Activated naive CD8-positive, alpha-beta T cell treated with anti-CD3 and anti-CD28 coated beads for 36 hours (primary cell): ENCODE measurements around the gene GOLGA7B. TPM values are rescaled to one million over a fixed set of nuclear protein-coding genes. Genes with fewer than 3 reads are reported as not detected.

Experiments used
- DNase-seq: peaks from one replicate; pipeline ENCODE4 v3.0.0; 2021
- H3K27ac Mint-ChIP-seq: one replicate; pipeline ENCODE4 v1.8.0; 2022; ENCODE audit warnings: mild to moderate bottlenecking, moderate library complexity, mixed read lengths
- H3K27me3 Mint-ChIP-seq: one replicate; pipeline ENCODE4 v1.8.0; 2022; ENCODE audit warnings: mild to moderate bottlenecking, mixed read lengths
- H3K36me3 Mint-ChIP-seq: one replicate; pipeline ENCODE4 v1.8.0; 2021; ENCODE audit warnings: mild to moderate bottlenecking, mixed read lengths
- H3K4me1 Mint-ChIP-seq: one replicate; pipeline ENCODE4 v1.8.0; 2021; ENCODE audit warnings: mixed read lengths
- H3K4me3 Mint-ChIP-seq: one replicate; pipeline ENCODE4 v1.8.0; 2022; ENCODE audit warnings: mild to moderate bottlenecking, moderate library complexity, mixed read lengths
- H3K9me3 Mint-ChIP-seq: one replicate; pipeline ENCODE4 v1.8.0; 2022; ENCODE audit warnings: mixed read lengths
- total RNA-seq, 2 experiments: library from RNA; stranded (reverse); gene quantifications; one replicate each; pipeline ENCODE4 v1.2.3, GENCODE V29; 2021

The GOLGA7B gene
- under 1 TPM; 0.80 to 0.90 TPM for total RNA-seq

DNA sequence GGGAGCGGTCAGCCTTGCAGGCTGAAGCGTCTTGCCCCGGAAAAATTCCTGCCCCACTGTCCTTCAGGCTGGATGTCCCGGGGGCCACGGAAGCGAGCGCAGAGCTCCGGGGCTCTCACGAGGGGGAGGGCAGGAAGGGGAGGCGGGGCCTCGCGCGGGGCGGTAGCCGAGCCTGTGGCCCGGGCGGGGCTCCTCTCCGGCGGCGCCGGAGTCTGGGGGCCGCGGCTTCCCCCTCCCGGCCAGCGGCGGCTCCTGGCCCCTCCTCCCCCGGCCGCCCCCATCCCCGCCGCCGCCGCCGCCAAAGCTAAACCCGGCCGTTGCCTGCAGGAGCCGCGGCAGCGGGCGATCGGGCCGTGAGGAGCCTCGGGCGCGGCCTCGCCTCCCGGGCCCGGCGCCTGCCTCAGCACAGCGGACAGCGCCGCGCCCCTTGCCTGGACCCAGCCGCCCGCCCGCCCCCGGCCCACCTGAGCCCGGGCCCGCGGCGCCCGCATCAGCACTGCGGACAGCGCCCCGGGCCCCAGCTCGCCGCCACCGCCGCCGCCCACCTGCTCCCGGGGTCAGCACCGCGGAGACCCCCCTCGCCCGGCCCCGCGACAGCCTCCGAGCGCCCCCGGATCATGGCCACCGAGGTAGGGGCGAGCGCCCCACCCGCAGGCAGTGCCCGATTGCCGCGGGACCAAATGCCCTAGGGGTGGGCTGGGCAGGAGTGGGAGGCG lies at the start of gene GOLGA7B:
Gene GOLGA7B (plus strand): TSS at position 157 of the 716 bp plus-strand sequence. CDS start 461 bp downstream, at position 618.
- Mint-ChIP-seq H3K4me3 (peak within 1 kb of the TSS; percentile 79), H3K9me3 (no peaks in the 10 kb centered on the region), H3K27me3 (peaks cover 3% of the 10 kb centered on the region), H3K4me1 (peaks cover 34% of the 10 kb centered on the region), H3K27ac (peak within 1 kb of the TSS; percentile 55), H3K36me3 (no peaks in the 10 kb centered on the region)
- peak; percentile 66 for DNase-seq

DNA sequence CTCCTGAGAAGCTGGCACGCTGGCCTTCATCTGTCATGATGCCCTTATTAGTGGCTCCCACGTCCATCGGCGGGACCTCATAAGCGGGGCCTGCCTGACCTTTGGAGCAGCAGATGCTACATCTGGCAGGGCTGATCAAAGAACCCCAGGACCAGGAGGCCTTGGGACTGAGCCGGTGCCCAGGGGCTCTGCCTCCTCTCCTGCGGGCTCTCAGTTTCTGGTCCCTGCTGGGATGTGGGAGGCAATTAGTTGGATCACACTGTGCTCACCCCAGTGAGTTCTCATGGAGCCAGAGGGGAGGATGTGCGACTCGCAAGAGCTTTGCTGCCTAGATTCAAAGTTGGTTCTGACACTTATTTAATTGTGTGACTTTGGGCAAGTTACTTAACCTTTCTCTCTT lies 49.2 kb upstream of the GOLGA7B start:
- no peak overlapping the region for H3K27ac Mint-ChIP-seq

DNA sequence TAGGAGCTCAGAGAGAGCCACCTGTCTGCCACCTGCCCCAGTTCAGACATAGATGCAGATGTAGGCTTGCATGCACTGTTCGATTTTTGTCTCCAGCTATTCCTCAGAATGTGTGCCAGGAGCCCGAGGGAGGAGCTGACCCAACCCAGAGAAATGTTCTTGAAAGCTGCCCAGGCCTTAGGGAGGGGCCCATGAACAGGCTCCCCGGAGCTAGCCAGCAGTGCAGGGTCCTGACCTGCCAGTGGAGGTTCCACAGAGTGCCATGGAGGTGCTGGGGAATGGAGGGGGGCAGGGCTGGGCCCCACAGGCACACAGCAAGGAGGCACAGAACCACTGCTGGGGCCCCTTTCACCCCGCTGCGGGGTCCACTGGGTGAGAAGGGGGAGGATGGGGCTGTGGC lies 48.2 kb upstream of the GOLGA7B start:
- Mint-ChIP-seq H3K4me1 (peaks cover 8% of the 10 kb centered on the region), H3K36me3 (peaks cover 8% of the 10 kb centered on the region), H3K27ac (no peak overlapping the region), H3K27me3 (no peaks in the 10 kb centered on the region), H3K4me3 (no peak overlapping the region), H3K9me3 (peaks cover 14% of the 10 kb centered on the region)
- no peak for DNase-seq

More for the DNA sequence above, 49.2 kb upstream of the GOLGA7B start:
- Mint-ChIP-seq H3K4me1 (peaks cover 15% of the 10 kb centered on the region), H3K4me3 (no peak overlapping the region), H3K27me3 (no peaks in the 10 kb centered on the region), H3K36me3 (peaks cover 9% of the 10 kb centered on the region), H3K9me3 (peaks cover 14% of the 10 kb centered on the region)
- DNase-seq = no peak

DNA sequence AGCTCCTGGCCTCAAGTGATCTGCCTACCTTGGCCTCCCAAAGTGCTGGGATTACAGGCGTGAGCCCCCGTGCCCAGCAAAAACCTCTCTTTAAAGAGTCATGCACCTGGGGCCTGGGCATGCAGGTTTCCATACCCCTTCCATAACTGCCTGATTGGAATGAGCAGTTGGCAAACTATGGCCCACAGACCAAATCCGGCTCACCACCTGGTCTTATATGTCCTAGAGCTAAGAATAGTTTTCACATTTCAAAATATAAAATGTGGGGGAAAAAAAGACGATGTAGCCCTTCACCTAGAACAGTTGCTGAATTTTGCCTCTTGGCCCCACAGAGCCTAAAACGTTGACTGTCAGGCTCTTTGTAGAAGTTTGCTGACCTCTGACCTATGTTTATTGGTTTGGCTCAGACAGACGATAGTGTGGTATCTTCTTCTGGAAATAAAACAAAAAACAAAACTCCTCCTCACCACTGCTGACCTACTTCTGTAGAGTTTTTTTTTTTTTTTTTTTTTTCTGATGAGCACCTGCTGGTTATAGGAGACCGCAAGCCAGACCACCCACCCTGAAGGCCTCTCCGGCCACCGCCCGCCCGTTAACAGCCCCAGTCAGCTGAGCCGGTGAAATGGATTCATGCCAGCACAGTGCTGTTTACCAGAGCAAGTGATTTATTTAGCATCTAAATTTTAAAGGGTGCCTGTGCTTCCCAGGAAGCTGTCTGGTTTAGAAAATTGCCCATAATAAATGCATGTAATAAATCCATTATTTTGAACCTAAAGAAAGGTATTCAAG lies 44.4 kb upstream of the GOLGA7B start:
- H3K27me3 Mint-ChIP-seq = no peaks in the 10 kb centered on the region
- H3K4me3 Mint-ChIP-seq = no peak overlapping the region
- H3K27ac Mint-ChIP-seq = no peak overlapping the region
- no peaks in the 10 kb centered on the region for H3K36me3 Mint-ChIP-seq
- DNase-seq = no peak
- no peaks in the 10 kb centered on the region for H3K9me3 Mint-ChIP-seq
- H3K4me1 Mint-ChIP-seq = no peaks in the 10 kb centered on the region

GRCh38 chr10:97805949-97806348 lies 43.7 kb upstream of the GOLGA7B start:
- Mint-ChIP-seq H3K9me3 (no peaks in the 10 kb centered on the region), H3K27ac (no peak overlapping the region), H3K27me3 (no peaks in the 10 kb centered on the region), H3K4me1 (no peaks in the 10 kb centered on the region), H3K36me3 (no peaks in the 10 kb centered on the region), H3K4me3 (no peak overlapping the region)
- no peak for DNase-seq

DNA sequence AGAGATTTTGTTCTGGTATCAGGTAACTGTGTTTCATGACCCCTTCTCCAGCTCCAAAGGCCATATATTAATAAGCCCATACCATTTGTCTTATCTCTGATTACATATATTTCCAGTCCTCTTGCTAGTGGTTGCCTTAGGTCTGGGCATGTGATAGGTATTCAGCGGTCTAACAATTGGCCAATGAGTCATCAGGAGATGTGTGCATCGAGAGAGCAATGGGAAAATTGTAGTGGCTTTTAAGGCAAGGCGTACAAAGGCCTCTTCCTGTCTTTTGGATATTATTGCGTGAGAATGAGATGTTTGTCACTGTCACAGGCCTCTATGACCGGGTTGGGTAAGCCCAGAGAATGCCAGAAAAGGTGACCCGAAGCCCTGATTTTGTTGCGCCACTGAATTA lies 39.2 kb upstream of the GOLGA7B start:
- no peak overlapping the region for H3K27ac Mint-ChIP-seq
- H3K9me3 Mint-ChIP-seq = no peaks in the 10 kb centered on the region
- H3K27me3 Mint-ChIP-seq = no peaks in the 10 kb centered on the region
- no peak overlapping the region for H3K4me3 Mint-ChIP-seq
- no peak for DNase-seq
- H3K4me1 Mint-ChIP-seq = peaks cover 3% of the 10 kb centered on the region
- no peaks in the 10 kb centered on the region for H3K36me3 Mint-ChIP-seq

DNA sequence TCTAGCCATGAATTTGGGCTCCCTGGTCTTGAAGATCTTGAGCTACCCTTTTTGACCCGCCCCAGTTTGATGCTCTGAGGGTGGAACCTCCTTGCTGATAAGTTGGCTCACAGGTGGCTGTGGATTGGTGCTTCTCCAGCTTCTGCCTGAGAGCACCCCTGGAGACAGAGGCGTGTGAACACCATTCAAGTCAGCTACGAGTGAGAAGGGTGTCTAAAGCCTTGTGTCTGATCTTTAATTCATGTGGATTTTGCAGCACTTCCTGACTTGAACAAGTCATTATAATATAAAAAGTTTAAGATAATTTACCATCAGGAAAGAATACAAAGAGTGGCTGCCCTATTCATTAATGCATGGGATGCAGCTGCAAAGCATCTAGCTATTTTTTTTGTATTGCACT lies 37.7 kb upstream of the GOLGA7B start:
- no peaks in the 10 kb centered on the region for H3K27me3 Mint-ChIP-seq
- no peak overlapping the region for H3K27ac Mint-ChIP-seq
- DNase-seq = no peak
- no peaks in the 10 kb centered on the region for H3K9me3 Mint-ChIP-seq
- H3K4me3 Mint-ChIP-seq = no peak overlapping the region
- H3K36me3 Mint-ChIP-seq = no peaks in the 10 kb centered on the region
- H3K4me1 Mint-ChIP-seq = peaks cover 3% of the 10 kb centered on the region

DNA sequence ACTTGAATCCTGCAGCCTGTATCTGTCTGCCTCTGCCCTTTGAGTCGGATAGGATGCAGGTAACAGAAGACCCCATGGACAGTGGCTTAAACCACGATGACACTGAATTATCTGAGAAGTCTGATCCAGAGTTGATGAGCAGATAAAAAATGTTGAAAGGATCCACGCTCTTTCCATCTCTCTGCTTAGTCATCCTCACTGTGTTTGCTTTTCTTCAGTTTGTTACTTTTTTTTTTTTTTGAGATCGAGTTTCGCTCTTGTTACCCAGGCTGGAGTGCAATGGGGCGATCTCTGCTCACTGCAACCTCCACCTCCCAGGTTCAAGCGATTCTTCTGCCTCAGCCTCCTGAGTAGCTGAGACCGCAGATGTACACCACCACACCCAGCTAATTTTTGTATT lies 36.9 kb upstream of the GOLGA7B start:
- Mint-ChIP-seq H3K27ac (no peak overlapping the region), H3K4me3 (no peak overlapping the region), H3K4me1 (peaks cover 3% of the 10 kb centered on the region), H3K9me3 (no peaks in the 10 kb centered on the region), H3K36me3 (no peaks in the 10 kb centered on the region), H3K27me3 (no peaks in the 10 kb centered on the region)
- DNase-seq = no peak

DNA sequence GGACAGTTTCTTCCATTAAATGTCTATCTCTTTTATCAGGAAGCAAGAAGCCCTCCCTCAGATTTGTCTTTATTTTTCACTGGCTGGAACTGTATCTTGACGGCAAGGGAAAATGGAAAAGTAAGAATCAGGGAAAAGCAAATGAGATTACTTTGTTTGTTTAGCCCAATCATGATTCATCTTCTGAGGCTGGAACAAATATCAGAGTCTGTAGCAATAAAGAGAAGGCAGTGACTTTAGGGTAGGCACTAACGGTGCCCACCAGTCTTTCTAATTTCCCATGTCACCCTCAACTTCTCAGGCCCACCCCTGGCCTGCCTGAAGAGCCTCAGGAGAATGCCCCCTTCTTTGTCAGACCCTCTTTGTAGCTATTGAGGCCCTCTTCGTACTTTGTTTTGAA lies 36.3 kb upstream of the GOLGA7B start:
- Mint-ChIP-seq H3K36me3 (no peaks in the 10 kb centered on the region), H3K4me3 (no peak overlapping the region), H3K4me1 (peaks cover 3% of the 10 kb centered on the region), H3K9me3 (no peaks in the 10 kb centered on the region), H3K27ac (no peak overlapping the region), H3K27me3 (no peaks in the 10 kb centered on the region)
- no peak for DNase-seq

DNA sequence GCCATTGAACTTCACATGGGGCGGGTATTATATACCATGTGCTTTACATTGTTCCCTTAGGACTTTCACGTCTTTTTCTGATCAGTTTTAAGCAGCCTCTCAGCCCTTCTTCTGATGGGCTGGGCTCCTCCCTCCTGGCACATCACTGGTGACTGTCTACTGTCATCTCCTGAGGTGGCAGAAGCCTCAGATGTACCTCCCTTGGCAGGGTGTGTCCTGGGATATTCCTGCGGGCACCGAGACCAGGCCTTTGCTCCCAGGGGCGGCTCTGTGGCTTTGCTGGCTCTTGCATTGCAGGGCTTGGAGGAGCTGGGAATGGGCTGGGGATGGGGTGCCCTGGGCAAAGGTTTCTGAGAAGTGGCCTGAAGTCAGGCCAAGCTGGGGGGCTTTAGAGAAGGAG lies 34.6 kb upstream of the GOLGA7B start:
- H3K27ac Mint-ChIP-seq = no peak overlapping the region
- H3K9me3 Mint-ChIP-seq = no peaks in the 10 kb centered on the region
- no peak for DNase-seq
- no peak overlapping the region for H3K4me3 Mint-ChIP-seq
- H3K27me3 Mint-ChIP-seq = no peaks in the 10 kb centered on the region
- peaks cover 3% of the 10 kb centered on the region for H3K4me1 Mint-ChIP-seq
- H3K36me3 Mint-ChIP-seq = no peaks in the 10 kb centered on the region

DNA sequence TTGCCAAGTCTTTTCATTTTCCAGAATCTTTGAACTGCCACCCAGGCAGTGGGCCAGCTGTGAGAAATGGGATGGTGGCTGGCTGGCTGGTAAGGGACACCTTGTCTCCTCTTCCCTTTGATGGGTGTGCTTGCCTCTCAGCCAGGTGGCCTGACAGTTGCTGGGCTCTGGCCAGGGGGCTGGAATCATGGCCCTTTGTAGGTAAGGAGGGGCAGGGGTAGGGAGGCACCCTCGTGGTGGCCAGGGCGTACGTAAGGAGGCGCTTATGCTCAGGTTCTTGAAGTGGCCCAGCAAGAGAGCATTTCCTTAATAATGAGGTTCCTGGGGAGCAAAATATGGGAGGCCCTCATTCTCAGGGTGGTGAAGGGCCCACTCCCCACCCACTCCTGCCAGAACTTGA lies 33.0 kb upstream of the GOLGA7B start:
- no peak for DNase-seq
- H3K4me1 Mint-ChIP-seq = peaks cover 3% of the 10 kb centered on the region
- H3K36me3 Mint-ChIP-seq = no peaks in the 10 kb centered on the region
- H3K27me3 Mint-ChIP-seq = no peaks in the 10 kb centered on the region
- no peak overlapping the region for H3K27ac Mint-ChIP-seq
- H3K4me3 Mint-ChIP-seq = no peak overlapping the region
- no peaks in the 10 kb centered on the region for H3K9me3 Mint-ChIP-seq

- Mint-ChIP-seq H3K27me3 (no peaks in the 10 kb centered on the region), H3K27ac (no peak overlapping the region), H3K9me3 (no peaks in the 10 kb centered on the region), H3K4me1 (no peaks in the 10 kb centered on the region), H3K4me3 (no peak overlapping the region), H3K36me3 (no peaks in the 10 kb centered on the region)
- DNase-seq = no peak
These were observed 31.1 kb upstream of the GOLGA7B start for GRCh38 chr10:97818572-97818971.

GRCh38 chr10:97820096-97820704 lies 29.4 kb upstream of the GOLGA7B start:
- no peak overlapping the region for H3K27ac Mint-ChIP-seq
- DNase-seq = no peak
- no peaks in the 10 kb centered on the region for H3K9me3 Mint-ChIP-seq
- no peaks in the 10 kb centered on the region for H3K4me1 Mint-ChIP-seq
- H3K27me3 Mint-ChIP-seq = no peaks in the 10 kb centered on the region
- H3K4me3 Mint-ChIP-seq = no peak overlapping the region
- no peaks in the 10 kb centered on the region for H3K36me3 Mint-ChIP-seq

DNA sequence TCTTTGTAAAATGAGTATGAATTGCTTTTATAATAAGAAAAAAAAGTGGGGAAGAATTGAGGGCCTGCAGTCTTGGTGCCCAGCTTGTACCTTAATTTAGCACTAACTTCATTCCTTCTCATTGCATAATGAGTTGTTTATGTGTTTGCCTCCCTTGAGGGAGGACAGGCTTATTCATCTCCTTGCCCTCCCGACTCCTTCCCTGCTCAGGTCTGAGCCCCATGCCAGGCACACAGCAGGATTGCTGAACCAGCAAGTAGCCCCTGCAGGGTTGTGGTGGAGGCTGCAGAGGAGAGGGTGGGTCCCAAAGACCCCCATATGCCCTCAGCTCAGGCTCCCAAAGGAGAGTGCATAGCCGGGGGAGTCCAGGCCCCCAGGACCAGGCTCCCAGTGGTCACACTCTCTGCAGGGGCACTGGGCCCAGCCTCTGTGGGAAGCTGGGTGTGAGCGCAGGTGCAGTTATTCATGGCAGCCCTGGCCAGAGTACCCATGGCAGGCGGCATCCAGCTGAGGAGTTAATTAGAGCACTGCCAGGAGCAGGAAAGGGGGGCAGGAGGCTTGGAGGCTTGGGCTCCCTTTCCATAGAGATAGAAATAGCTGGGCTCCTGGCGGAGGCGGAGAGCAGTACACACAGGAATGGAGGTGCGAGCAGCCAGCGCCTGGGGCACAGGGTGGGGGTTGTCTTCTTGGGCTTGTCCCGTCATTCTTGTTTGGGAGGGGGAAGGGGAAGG lies 28.2 kb upstream of the GOLGA7B start:
- Mint-ChIP-seq H3K36me3 (no peaks in the 10 kb centered on the region), H3K4me3 (no peak overlapping the region), H3K9me3 (no peaks in the 10 kb centered on the region), H3K4me1 (no peaks in the 10 kb centered on the region), H3K27ac (no peak overlapping the region), H3K27me3 (no peaks in the 10 kb centered on the region)
- DNase-seq = no peak

- H3K27me3 Mint-ChIP-seq = no peaks in the 10 kb centered on the region
- no peak for DNase-seq
- no peaks in the 10 kb centered on the region for H3K36me3 Mint-ChIP-seq
- H3K27ac Mint-ChIP-seq = no peak overlapping the region
- H3K4me1 Mint-ChIP-seq = no peaks in the 10 kb centered on the region
- H3K9me3 Mint-ChIP-seq = no peaks in the 10 kb centered on the region
- no peak overlapping the region for H3K4me3 Mint-ChIP-seq
These were observed 27.4 kb upstream of the GOLGA7B start for GRCh38 chr10:97822261-97822687.
